ENCODE measurements around the gene C1orf52.

C1orf52 gene

DNA sequence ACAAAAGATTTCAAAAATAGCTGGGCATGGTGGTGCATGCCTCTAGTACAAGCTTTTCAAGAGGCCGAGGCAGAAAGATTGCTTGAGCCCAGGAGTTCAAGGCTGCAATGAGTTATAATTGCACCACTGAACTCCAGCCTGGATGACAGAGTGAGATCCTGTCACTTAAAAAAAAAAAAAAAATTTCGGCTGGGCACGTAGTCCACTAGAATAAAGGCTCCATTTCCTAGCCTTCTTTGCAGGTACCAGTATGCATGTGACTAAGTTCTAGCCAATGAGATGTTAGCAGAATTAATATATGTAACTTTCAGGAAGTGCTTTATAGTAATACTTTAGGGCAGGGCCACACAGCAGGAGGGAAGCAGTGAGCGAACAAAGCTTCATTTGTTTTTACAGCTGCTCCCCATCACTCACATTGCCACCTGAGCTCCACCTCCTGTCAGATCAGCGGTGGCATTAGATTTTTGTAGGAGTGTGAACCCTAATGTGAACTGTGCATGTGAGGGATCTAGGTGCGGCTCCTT is 29.8 kb downstream of the C1orf52 start:
- no peak for DNase-seq (ENCODE audit: low read depth)

DNA sequence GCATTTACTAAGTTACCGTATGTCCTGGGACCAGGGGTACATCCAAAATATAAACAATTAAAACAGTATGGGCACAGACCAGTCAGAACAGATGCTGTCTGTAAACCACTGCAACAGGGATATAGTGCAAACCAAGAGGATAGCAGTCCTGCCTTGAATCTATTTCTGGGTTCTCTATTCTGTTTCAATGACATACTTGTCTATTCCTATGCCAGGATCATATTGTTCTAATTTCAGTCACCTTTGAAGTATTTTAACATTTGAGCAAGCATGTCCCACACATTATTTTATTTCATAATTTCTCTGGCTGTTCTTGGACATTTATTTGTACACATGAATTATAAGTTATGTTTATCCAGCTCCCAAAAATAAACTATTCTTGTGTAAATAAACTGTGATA is 30.5 kb downstream of the C1orf52 start:
- no peak for DNase-seq (ENCODE audit: low read depth)

DNA sequence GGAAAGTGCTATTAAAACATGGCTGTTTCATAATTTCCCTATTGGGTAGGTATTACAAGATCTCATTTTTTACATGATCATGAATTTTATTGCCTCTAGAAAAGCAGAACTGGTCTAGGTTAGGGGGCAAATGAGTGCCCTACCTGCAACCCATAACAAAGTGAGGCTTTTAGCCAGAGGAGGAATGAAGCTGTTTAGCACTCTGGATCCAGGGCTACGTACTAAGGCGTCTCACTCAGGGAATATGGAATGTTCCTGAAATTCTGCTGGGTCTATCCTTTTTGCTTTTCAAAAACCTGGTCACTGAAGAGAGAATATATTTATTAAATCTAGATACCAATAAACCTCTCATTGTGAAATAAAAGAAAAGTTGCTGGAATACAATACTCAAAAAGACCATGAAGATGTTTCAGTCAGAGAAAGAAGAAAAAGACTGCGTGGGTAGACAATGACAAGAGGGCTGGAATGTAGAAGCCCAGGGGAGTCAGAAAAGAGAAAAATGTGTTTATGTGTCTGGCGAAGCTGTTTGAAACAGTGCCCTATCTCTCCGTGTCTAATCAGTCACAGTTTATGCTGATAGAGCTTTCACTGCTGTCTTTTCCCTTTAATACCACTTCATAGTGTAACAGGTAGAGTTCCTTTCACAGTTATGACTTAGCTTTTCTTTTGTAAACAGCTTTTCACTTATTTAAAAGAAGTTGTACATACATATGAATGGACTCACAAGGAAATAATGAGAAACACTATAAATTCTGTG is 33.7 kb downstream of the C1orf52 start:
- DNase-seq (ENCODE audit: low read depth) = no peak

DNA sequence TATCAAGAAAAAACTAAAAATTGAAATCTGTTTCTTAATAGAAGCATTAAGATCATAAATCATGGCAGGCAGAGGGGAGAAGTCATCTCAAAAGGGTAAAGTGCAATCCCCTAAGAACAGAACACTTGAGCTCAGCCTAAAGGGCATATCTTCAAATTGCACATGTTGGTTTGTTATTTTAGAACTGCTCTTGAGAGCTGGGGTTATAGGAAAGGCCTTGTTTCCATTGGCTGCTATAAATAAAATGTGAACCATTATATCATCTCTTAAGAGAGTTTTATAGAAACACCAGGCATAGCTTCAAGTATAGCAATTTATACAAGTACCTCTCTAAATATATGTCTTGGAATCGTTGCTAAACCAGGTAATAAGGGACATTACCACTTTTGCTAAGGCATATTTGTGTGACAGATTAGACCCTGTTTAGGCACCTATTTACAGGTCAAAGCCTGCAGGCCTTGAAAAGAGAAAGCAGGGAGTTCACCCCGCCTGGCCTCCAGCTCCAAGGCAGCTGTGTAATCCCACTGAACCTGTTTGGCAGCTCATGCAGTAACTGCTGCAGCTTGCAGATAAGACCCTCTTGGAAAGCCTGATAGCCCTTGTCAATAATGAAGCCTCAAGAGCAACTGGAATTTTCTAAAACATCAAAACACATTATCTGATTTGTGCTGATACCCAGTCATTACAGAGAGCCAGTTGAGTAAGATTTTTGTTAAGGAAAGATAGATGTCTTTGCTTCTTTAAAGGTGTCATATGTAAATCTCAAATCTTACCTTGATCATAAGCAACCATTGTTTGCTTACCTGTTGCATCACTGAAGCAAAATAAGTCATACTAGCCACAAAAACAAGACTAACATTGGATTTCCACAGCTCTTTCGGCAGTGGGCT is 34.5 kb downstream of the C1orf52 start:
- no peak for DNase-seq (ENCODE audit: low read depth)

DNA sequence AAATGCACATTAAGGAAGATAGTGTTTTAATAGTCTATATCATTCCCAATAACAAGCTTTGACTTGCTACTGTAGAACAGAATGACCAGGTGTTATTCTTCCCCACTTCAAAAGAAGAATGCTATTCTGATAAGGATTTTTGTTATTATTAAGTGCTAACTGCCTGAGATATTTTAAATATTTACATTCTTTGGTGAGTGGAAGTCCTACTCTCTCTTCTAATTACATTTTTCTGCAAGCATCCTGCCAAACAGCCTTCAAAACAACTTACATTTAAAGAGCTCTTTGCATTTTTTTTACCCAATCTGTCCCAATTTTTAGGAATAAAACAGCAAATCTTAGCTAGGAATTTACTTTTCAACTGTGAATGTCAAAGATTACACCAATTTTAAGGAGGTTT is 35.2 kb downstream of the C1orf52 start:
- no peak for DNase-seq (ENCODE audit: low read depth)

DNA sequence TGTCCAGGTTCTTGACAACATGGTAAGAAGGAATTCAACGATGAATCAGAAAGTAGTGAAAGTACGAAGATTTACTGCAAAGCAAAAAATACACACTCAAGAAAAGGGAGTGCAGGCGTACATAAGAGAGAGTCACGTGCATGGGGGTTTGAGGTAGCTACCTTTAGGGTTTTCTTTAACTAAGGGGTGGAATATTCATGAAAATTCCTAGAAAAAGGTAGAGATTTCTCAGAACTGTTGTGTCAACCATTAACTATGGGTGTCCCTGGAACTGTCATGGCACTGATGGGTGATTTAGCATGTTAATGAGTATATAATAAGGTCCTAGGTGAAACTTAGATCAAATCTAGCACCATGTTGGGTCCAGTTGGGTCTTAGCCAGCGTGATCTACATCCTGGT is 36.1 kb downstream of the C1orf52 start:
- DNase-seq (ENCODE audit: low read depth) = no peak

DNA sequence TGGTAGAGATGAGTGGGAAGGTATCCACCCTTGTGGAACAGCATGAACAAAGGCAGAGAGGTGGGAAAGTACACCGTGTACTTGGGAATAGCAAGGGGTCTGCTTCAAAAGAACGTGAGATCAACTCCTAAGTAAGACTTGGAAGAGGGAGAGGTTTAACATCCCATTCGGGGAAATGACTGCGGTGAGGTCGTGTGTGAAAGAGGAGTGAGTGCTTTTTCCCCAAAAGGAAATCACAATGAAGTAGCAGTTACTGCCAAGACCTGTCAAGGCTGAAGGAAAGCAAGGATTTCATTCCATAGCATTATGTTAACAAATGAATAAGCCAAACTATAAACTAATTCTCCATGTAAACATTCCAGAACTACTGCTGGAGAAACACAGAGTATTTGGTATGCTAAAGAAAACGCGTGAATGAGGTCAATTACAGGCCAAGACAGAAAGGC is 38.7 kb downstream of the C1orf52 start:
- no peak for DNase-seq (ENCODE audit: low read depth)

DNA sequence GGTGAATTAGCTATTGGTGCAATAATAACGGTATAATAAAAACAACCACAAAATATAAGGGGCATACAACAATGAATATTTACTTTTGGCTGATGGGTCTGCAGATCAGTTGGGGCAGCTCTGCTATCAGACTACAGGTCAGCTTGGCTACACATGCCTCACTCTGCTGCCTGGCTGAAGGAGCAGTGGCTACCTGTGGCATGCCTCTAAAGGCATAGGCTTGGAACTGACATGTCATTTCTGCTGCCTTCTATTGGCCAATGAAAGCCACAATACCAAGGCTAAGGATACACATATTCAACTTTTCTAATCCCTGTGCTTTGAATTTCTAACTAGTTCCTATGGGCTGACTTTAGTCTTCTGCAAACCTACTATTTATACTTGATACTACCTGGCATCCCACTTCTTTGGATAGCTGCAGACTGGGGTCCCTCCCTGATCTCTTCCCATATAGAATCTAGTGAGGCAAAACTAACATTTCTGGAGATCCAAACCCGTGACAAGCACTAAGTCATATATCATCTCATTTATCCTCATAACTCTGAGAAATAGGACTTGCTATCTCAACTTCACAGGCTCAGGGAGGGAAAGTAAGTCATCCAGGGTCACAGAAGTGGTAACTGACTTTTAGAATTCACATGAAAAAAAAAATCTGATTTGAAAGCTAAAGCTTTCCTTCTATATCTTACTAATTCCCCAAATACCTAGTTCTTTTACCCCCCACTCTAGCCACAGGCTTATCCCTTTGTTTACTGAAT is 39.4 kb downstream of the C1orf52 start:
- DNase-seq (ENCODE audit: low read depth) = no peak

DNA sequence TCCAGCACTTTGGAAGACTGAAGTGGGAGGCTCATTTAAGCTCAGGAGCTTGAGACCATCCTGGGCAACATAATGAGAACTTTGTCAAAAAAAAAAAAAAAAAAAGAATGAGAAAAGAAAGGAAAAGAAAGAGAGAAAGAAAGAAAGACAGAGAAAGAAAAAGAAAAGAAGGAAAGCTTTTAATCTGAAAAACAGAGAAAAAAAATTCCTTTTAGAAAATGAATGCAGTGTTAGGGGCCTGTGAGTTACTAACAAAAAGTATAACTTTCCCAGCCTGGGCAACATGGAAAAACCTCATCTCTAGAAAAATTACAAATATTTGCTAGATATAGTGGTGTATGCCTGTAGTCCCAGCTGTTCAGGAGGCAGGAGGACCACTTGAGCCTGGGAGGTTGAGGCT is 42.8 kb downstream of the C1orf52 start:
- DNase-seq (ENCODE audit: low read depth) = no peak

DNA sequence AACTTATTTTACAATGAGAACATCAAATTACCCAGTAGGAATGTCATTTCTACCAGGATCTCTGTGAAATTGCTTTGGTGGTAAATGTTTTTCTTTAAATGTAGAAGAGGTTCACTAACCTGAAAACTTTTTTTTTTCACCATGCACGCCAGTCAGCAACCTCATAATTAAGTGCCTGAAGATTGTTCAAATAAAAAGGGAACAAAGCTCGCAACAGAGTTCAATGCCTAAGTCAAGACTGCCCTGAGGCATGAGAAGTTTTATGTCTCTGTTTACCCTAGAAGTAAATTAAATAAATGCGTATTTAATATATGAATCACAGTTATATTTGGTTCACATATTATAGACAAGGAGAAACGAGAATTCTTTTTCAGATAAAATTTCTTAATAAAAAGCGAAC is 44.8 kb downstream of the C1orf52 start:
- DNase-seq (ENCODE audit: low read depth) = no peak

DNA sequence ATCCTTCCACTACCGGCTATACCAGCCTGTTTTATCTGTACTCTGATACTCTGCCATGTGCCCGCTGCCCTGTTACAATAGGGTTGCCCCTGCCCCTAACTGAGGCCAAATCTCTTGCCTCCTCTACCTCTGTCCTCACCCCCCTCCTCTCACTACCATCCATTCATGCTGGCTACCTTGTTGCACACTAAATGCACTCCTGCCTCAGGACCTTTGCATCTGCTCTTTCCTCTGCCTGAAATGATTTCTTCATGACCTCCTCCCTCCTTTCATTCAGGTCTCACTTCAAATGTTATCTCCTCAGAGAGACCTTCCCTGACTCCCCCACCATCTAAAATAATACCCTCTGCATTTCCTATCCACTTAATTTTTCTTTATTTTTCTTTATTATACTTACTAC is 51.0 kb downstream of the C1orf52 start:
- DNase-seq (ENCODE audit: low read depth) = no peak

DNA sequence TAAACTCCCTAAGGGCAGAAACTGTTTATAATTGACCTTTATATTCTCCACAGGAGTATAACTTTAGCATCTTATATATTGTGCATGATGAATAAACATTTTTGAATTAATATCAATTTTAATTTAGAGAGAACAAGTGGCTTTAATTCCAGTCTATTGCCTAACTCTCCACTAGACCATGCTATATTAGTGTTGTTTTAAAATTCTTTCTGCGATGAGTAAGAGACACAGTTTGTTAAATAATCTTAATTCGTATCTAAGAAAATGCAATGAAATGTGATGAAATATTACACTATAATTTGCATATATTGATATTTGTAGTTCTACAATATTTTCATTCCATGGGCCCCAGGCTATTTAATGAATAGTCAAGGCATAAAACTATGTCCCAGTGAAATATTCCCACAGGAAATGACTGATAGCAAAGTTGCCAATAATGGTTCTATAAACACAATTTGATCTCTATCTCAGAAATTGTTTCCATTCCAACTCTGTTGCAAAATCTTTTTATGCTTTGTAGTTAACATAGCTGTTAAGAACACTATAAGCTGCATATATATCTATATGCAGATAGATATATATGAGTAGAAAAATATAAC is 55.8 kb downstream of the C1orf52 start:
- no peak for DNase-seq (ENCODE audit: low read depth)

DNA sequence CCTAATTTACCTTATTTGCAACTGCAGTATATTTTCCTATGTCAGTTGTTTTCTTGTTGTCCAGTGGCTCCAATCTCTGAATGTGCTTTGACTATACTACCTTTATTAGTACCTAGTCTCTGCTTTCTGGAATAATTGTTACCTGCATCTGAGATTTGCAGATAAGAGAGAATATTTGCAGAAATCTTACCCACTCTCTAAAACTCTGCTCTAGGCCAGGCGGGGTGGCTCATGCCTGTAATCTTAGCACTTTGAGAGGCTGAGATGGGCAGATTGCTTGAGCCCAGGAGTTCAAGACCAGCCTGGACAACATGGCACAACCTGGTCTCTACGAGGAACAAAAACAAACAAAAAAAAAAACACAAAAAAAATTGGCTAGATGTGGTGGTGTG is 56.6 kb downstream of the C1orf52 start:
- DNase-seq (ENCODE audit: low read depth) = no peak

DNA sequence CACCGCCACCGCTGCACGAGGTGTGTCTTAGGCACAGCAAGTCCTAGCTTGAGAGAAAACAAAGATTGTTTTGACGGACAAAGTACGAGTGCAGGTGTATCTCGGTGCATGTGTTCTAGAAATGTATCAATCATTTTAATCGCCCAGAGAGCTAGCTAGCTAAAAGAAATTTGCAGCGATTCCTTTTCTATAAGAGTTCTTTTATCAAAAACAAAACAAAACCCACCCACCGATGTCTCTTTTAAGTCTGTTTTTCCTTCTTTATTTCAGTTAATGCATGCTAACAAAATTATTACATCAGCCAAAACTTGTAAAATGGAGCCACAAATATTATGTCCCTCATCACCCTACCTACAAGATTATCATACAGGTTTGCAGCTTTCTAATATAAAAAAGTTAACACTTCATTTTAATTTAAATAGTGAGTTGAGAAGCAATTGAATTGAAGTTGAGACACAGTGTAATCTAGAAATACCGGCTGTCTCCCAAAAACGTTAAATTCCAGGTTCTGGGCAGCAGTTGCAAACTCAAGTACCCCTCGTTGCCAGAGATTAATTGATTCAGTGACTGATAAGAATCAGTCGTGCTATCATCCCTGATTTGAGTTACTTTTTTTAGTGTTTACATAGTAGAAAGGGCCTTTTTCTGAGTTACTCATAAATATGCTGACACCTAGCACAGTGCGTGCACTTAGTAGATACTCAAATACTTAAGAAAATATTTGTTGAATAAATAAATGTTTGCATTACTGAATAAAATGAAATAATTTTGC is 57.2 kb downstream of the C1orf52 start:
- DNase-seq (ENCODE audit: low read depth) = no peak

DNA sequence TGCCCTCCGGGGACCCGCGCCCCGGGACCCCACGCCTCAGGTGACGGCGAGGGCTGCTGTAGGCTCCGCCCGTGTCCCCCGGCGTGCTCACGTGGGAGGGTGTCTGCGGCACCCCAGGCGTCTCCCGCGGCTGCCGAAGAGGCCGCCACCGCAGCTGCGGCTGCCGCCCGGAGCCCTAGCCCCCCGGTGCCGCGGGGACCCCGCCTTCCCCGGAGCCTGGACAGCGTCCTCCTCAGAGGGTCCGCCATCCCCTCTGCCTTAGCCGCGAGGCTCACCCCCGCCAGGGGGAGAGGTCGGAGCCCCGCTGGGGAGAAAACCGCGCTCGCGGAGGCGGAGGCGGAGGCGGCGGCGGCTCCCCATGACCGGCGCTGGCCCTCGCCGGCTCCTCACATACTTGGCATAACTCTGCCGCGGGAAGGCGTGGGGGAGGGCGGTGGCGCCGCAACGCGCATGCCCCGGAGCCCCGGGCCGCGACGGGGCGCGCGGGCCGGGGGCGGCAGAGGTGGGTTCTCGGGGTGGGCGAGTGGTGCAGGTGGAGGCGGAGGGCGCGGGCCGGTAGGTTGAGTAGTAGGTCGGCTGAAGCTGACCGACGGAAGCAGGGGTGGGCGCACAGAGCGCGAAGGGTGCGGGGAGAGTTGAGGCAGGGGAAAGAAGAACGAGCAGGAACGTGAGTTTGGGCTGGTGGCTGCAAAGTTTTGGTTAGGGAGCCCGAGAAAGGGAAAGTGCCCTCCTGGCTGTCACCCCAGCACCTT is 57.9 kb downstream of the C1orf52 start:
- peak; percentile 51 for DNase-seq (ENCODE audit: low read depth)

DNA sequence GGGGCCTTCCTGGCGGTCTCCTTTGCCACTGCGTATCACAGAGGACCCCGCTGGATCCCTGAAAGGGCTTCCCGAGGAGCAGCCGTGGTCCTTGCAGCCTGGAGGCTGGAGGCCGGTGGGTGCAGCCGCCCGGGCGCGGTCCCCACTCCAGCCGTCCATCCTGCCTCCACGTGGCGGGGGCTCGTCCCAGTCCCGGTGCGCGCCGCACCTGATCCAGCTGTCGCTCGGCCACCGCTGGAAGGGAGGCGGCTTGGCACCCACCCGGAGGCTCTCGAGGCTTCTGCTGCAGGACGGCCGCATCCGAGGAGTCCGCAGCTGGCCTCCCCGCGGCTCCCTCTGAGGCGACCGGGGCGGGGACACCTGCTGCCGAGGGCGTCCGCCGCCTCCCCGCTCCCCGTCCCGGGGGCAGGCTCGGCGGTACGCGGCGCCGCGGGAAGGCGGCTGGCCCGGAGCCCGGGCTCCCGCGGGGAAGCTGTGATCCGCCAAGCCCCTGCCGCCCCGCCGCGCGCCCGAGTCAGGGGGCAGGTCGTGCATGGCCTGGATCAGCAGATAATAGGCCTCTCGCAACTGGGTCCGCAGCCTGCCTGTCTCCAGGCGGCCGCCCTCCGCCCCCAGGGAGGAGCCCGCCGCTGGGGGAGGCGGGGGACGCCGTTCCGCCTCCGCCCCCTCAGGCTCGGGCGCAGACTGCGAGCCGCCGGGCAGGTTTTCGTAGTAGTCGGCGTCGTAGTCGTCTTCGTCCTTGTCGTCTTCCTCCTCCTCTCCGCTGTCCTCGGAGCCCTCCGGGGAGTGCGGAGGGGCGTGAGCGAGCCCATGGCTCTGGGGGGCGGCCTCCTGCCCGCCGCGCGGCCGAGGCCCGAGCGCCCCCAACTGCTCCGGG is 58.8 kb downstream of the C1orf52 start, which contains the start of gene SYDE2:
Gene SYDE2 (minus strand): TSS at position 554 of the 877 bp plus-strand sequence. CDS start 20 bp downstream, at position 534.
- DNase-seq (ENCODE audit: low read depth) = peak; percentile 62

All from activated T-helper 9 cell treated with anti-CD3 and anti-CD28 coated beads, Interleukin-2, amount 50 U/mL, for 16 hours (primary cell).